Suppressor macrophage treated with lipopolysaccharide for 1 hour (primary cell): ENCODE results near the gene MAPKBP1.

Source experiments
- DNase-seq, 3 donors: peaks; one replicate each; pipeline ENCODE4 v3.0.0-alpha.2; 2020 to 2022

MAPKBP1 gene

DNA sequence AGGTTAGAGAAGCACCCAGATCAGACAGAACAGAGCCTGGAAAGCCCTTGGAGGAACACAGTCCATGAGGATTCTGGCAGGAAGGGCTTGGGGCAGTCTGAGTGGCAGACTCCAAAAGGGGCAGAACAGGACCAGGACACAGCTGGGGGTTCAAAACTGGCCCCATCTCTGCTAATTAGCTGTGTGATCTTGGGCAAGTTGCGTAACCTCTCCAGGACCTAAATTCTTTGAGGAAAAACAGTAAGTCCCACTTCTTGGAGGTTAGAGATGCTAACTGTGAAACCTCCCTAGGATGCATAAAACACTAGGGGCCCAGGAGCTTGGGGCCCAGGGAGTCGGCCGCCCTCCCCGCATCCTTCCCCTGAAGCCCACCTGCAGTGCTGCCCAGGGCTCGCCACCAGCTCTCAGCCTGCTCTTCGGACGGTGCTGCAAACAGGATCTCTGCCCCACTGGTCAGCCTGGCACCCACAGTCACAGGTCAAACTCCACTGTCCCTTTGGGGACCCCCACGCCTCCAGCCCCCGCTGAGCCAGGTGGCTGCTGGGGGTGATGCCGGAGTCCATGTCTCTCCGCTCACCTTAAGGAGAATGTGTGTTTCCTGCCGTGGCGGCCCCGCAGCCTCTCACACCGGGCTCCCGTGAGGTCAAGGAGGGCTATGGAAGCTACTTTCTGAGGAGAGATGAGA is 76.3 kb downstream of the MAPKBP1 start:
- no peak for DNase-seq

- no peak for DNase-seq
These were observed 76.9 kb downstream of the MAPKBP1 start for GRCh38 chr15:41851167-41851523.

- DNase-seq, result no peak
These were observed 77.6 kb downstream of the MAPKBP1 start for GRCh38 chr15:41851755-41852370.

GRCh38 chr15:41852736-41853590 is 78.7 kb downstream of the MAPKBP1 start:
- no peak for DNase-seq

DNA sequence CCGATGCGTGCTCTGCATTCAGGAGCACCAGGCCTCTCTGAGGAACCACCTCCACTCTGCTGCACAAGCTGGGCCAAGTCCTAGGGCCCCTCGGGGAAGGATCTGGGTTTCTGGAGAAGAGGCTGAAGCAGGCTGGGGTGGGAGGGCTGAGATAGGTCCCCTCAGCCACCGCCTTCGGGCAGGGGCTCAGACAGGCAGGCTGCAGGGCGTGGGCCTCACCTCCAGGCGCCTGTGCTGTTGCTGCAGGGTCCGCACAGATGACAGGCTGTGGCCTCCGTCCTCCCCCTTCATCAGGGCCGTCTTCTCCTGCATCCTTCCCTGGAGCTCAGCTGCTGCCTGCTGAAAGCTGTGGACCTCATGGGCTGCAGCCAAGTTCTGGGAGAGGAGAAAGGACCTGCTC is 79.5 kb downstream of the MAPKBP1 start:
- DNase-seq, result no peak

- no peak for DNase-seq
These were observed 80.2 kb downstream of the MAPKBP1 start for GRCh38 chr15:41854443-41854842.

- no peak for DNase-seq
These were observed 81.1 kb downstream of the MAPKBP1 start for GRCh38 chr15:41855261-41855961.

- DNase-seq, result no peak
These were observed 82.0 kb downstream of the MAPKBP1 start for GRCh38 chr15:41856262-41856661.

GRCh38 chr15:41856716-41857115 is 82.4 kb downstream of the MAPKBP1 start:
- DNase-seq, result no peak

- DNase-seq, result no peak
These were observed 83.0 kb downstream of the MAPKBP1 start for GRCh38 chr15:41857316-41857715.

GRCh38 chr15:41858756-41859155 is 84.5 kb downstream of the MAPKBP1 start:
- no peak for DNase-seq

DNA sequence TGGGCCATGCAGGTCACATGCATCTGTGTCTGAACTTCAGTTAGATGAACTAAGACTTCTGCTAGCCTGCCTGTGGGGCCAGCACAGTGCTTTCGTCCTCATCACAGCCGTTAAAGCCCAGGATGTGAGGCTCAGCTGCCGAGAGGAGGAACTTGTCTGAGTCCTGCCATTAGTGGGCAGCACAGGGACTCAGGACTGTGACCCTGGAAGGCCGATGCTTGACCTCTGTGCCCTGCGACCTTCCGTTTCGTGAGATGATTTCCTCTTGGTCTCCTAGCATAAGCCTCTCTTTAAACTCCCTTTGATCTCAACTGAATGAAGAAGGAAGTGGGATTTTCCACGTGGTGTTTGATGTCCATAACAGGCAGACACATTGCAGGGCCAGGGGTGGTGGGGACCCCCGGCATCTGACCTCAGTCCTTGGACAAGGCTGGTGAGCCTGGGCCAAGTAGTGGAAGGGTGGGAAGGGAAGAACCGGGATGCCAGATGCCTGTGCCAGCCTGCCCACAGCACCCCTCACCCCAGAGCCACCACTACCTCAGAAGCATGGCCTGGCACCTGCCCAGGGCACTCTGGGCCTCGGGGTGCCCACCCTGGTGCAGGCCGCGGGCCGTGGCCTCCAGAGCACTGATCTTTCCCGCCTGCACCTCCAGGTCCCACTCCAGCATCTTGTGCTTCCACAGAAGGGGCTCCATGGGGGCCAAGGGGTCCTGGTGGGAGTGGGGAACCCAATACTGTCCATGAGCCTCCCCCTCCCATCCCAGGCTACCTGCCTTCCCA is 86.0 kb downstream of the MAPKBP1 start:
- peak; percentile 44 to 47 (median 47) for DNase-seq

- no peak for DNase-seq
These were observed 87.6 kb downstream of the MAPKBP1 start for GRCh38 chr15:41861736-41862356.

GRCh38 chr15:41862515-41863116 is 88.3 kb downstream of the MAPKBP1 start:
- no peak for DNase-seq

- DNase-seq, result no peak
These were observed 91.3 kb downstream of the MAPKBP1 start for GRCh38 chr15:41865490-41866055.

DNA sequence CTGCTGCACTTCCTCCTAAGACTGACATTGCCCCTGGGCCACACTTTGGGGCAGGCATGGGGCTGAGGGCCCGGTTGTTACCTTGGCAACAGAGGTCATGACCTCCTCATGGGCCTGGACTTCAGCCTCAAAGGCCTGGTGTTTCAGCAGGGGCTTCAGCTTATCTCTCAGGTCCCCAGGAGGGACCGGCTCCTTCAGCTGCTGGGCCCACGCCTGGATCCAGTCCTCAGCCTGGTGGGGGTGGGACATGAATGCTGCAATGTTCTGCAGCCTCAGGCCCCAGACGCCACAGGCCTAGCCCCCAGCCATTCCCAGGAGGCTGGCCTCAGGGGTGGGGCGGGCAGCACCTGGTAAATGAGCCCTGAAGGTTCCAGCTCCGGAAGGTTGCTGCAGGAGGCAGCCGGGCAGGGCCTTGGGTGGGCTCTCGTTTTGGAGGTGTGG is 92.0 kb downstream of the MAPKBP1 start:
- DNase-seq, result no peak

GRCh38 chr15:41866872-41867579 is 92.7 kb downstream of the MAPKBP1 start:
- DNase-seq, result no peak

GRCh38 chr15:41868321-41868720 is 94.0 kb downstream of the MAPKBP1 start:
- DNase-seq, result no peak

GRCh38 chr15:41869770-41870688 is 95.7 kb downstream of the MAPKBP1 start:
- no peak for DNase-seq
